Keratinocyte (primary cell): Measurements from ENCODE around the gene DBP. TPM values are rescaled to one million over a fixed set of nuclear protein-coding genes. Genes with fewer than 3 reads are reported as not detected.

ENCODE experiments used
- DNase-seq: peaks from one replicate; pipeline ENCODE4 v3.0.0-alpha.2; 2011; ENCODE audit warnings: low read depth, missing footprints, low spot score
- FAIRE-seq: peaks from 2 replicates; lab custom pipeline; 2011; peaks lifted over from hg19 to GRCh38; lab: Jason Lieb, UNC
- H2AFZ ChIP-seq: 2 replicates; pipeline ENCODE4 v1.6.0; 2012; ENCODE audit warnings: low read length, control low read depth, inconsistent platforms; ENCODE audit not compliant: control insufficient read depth
- H3K27ac ChIP-seq: 2 replicates; pipeline ENCODE4 v1.5.1; 2011; ENCODE audit warnings: low read length; ENCODE audit not compliant: control insufficient read depth, insufficient read depth
- H3K27me3 ChIP-seq: 3 replicates; pipeline ENCODE4 v1.6.0; 2011; ENCODE audit warnings: low read length; ENCODE audit not compliant: control insufficient read depth, insufficient read depth; ENCODE audit errors: extremely low read depth
- H3K36me3 ChIP-seq, 2 experiments: 2 replicates in 1 of 2; 3 replicates in 1 of 2; pipeline ENCODE4 v1.5.1; 2011; ENCODE audit warnings: low read length in 2 of 2, mild to moderate bottlenecking in 1 of 2; ENCODE audit not compliant: control insufficient read depth in 2 of 2, insufficient read depth in 2 of 2; ENCODE audit errors: extremely low read depth in 1 of 2
- H3K4me1 ChIP-seq: 3 replicates; pipeline ENCODE4 v1.5.1; 2011; ENCODE audit warnings: low read length; ENCODE audit not compliant: control insufficient read depth, insufficient read depth; ENCODE audit errors: extremely low read depth
- H3K4me2 ChIP-seq: 3 replicates; pipeline ENCODE4 v1.6.0; 2011; ENCODE audit warnings: low read depth, low read length; ENCODE audit not compliant: control insufficient read depth, insufficient read depth; ENCODE audit errors: extremely low read depth
- H3K4me3 ChIP-seq, 3 experiments: fragments of 200-600 bp in 1 of 3; sonication (generic) in 1 of 3; 2 replicates in 2 of 3; 3 replicates in 1 of 3; pipeline ENCODE4 v1.5.1; 2011 to 2016; ENCODE audit warnings: low read length in 3 of 3, mild to moderate bottlenecking in 3 of 3, control low read depth in 2 of 3, inconsistent platforms in 1 of 3, low read depth in 1 of 3, mixed read lengths in 1 of 3, mixed run types in 1 of 3, moderate library complexity in 1 of 3; ENCODE audit not compliant: control insufficient read depth in 2 of 3, insufficient read depth in 2 of 3; ENCODE audit errors: extremely low read depth in 1 of 3
- H3K79me2 ChIP-seq: 2 replicates; pipeline ENCODE4 v1.6.0; 2012; ENCODE audit warnings: low read length; ENCODE audit not compliant: control insufficient read depth, insufficient read depth
- H3K9ac ChIP-seq: 3 replicates; pipeline ENCODE4 v1.6.0; 2011; ENCODE audit warnings: low read length; ENCODE audit not compliant: control insufficient read depth, insufficient read depth; ENCODE audit errors: extremely low read depth
- H3K9me1 ChIP-seq: 3 replicates; pipeline ENCODE4 v1.6.0; 2011; ENCODE audit warnings: low read length; ENCODE audit not compliant: control insufficient read depth, insufficient read depth; ENCODE audit errors: extremely low read depth
- H3K9me3 ChIP-seq: 2 replicates; pipeline ENCODE4 v1.5.1; 2012; ENCODE audit warnings: low read depth, low read length; ENCODE audit not compliant: control insufficient read depth
- H4K20me1 ChIP-seq: 3 replicates; pipeline ENCODE4 v1.6.0; 2011; ENCODE audit warnings: low read length; ENCODE audit not compliant: control insufficient read depth, insufficient read depth; ENCODE audit errors: extremely low read depth
- EZH2 ChIP-seq: IDR thresholded peaks from one replicate; pipeline ENCODE4 v1.6.1; 2012; ENCODE audit warnings: inconsistent platforms, mild to moderate bottlenecking, low read length, moderate library complexity
- dilution Hi-C: fragments of 300-500 bp; cut with MboI; formaldehyde crosslinking; loops from one replicate; pipeline ENCODE4 v1.7.0; 2020; ENCODE audit warnings: low sequenced_read_pairs; ENCODE audit not compliant: extremely low pct_ligation_motif_present
- polyA plus RNA-seq, 5 experiments: library from polyadenylated mRNA; depleted of rRNA in 3 of 5; stranded (reverse) in 3 of 5; stranded (forward) in 1 of 5; unstranded in 1 of 5; fragments of >200 nt; gene quantifications; 1 replicate in 1 of 5; 2 replicates in 3 of 5; 3 replicates in 1 of 5; pipeline versions ENCODE4 v1.2.1 to v1.2.3, GENCODE V29; 2011 to 2012; ENCODE audit warnings: missing spikeins in 2 of 5, low read depth in 1 of 5, low replicate concordance in 1 of 5
- TF ChIP-seq, protein P1 (sequence below), 3 experiments: IDR thresholded peaks in 1 of 3; conservative IDR thresholded peaks in 1 of 3; optimal IDR thresholded peaks in 1 of 3; 2 replicates in 2 of 3; 3 replicates in 1 of 3; pipeline versions ENCODE3 to v1.5.1; 2011; ENCODE audit warnings: low read length in 3 of 3, mild to moderate bottlenecking in 3 of 3, moderate library complexity in 2 of 3, control low read depth in 1 of 3, inconsistent platforms in 1 of 3; ENCODE audit not compliant: insufficient read depth in 2 of 3; ENCODE audit errors: extremely low read depth in 1 of 3

DBP gene
- polyA plus RNA-seq, 1 donor (not counting 4 experiments of a cell fraction or from before 2014, with no cell fraction given): 1.0 TPM

DNA sequence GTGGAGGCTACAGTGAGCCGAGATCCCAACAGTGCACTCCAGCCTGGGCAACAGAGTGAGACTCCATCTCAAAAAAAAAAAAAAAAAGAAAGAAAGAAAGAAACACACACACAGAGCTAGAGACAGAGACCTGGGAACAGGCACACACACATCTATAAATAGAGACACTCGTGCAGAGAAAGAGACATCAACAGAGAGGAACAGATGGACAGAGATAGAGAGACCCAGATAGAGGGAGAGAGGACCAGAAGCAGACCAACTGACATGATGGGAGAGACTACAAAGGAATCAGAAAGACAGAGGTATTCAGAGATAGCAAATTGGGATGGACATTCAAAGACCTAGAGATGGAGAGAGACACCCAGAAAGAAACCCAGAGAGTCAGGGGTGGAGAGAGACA lies 11.0 kb upstream of the DBP start:
- Histone ChIP-seq H2AFZ (no peak overlapping the region), H3K79me2 (no peaks in the 10 kb centered on the region), H3K9me1 (no peaks in the 10 kb centered on the region), H3K27ac (no peak overlapping the region), H3K4me3 (no peak overlapping the region), H3K27me3 (peaks cover 5% of the 10 kb centered on the region), H3K4me2 (no peak overlapping the region), H3K36me3 (no peaks in the 10 kb centered on the region), H3K4me1 (peaks cover 20% of the 10 kb centered on the region), H4K20me1 (no peaks in the 10 kb centered on the region), H3K9me3 (no peaks in the 10 kb centered on the region), H3K9ac (no peak overlapping the region)
- DNase-seq (no peak), FAIRE-seq (no peak)
- dilution Hi-C loops: no loop called here
- TF ChIP-seq, protein P1, sequence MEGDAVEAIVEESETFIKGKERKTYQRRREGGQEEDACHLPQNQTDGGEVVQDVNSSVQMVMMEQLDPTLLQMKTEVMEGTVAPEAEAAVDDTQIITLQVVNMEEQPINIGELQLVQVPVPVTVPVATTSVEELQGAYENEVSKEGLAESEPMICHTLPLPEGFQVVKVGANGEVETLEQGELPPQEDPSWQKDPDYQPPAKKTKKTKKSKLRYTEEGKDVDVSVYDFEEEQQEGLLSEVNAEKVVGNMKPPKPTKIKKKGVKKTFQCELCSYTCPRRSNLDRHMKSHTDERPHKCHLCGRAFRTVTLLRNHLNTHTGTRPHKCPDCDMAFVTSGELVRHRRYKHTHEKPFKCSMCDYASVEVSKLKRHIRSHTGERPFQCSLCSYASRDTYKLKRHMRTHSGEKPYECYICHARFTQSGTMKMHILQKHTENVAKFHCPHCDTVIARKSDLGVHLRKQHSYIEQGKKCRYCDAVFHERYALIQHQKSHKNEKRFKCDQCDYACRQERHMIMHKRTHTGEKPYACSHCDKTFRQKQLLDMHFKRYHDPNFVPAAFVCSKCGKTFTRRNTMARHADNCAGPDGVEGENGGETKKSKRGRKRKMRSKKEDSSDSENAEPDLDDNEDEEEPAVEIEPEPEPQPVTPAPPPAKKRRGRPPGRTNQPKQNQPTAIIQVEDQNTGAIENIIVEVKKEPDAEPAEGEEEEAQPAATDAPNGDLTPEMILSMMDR (optimal IDR thresholded peaks at IDR 0.05 in 1 of 3, IDR thresholded peaks at IDR 0.05 in 1 of 3, conservative IDR thresholded peaks at IDR 0.05 in 1 of 3; ENCODE audit: extremely low read depth in 1 of 3, insufficient read depth in 2 of 3, low read length in 3 of 3): no peak

DNA sequence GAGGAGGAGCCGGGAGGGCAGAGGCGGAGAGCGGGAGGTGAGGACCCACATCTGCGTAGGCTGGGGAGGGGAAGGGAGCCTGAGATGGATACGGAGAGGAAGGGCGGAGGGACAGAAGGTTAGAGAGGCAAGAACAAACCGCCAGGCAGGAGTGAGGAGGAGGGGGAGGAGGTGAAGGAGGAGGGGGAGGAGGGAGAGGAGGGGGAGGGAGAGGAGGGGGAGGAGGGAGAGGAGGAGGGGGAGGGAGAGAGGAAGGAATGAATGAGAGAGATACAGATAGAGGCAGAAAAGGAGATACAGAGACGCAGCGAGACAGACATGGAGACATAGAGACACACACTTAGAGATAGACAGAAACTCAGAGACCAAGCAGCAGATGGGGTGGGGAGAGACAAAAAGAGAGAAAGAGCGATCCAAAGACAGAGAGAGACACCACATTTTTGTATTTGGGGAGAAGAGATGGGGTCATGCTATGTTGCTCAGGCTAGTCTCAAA lies 9.6 kb upstream of the DBP start:
- H3K27me3 ChIP-seq: peaks cover 5% of the 10 kb centered on the region
- no peaks in the 10 kb centered on the region for H3K9me3 ChIP-seq
- no peak for FAIRE-seq
- peak overlapping the region; percentile 60 for H2AFZ ChIP-seq
- H3K79me2 ChIP-seq: no peaks in the 10 kb centered on the region
- H3K27ac ChIP-seq: no peak overlapping the region
- peak overlapping the region; percentile 62 for H3K9ac ChIP-seq
- peak overlapping the region in 1 of 3 experiments; percentile 51 for H3K4me3 ChIP-seq
- H3K9me1 ChIP-seq: no peaks in the 10 kb centered on the region
- no peaks in the 10 kb centered on the region for H3K36me3 ChIP-seq
- H4K20me1 ChIP-seq: no peaks in the 10 kb centered on the region
- dilution Hi-C loops: no loop called here
- no peak for DNase-seq
- H3K4me1 ChIP-seq: peaks cover 20% of the 10 kb centered on the region
- TF ChIP-seq, protein P1 (optimal IDR thresholded peaks at IDR 0.05 in 1 of 3, IDR thresholded peaks at IDR 0.05 in 1 of 3, conservative IDR thresholded peaks at IDR 0.05 in 1 of 3; ENCODE audit: extremely low read depth in 1 of 3, insufficient read depth in 2 of 3, low read length in 3 of 3): no peak
- TF ChIP-seq EZH2: no peak
- peak overlapping the region; percentile 88 for H3K4me2 ChIP-seq
